Erythroblast (primary cell): ENCODE results near the gene JOSD2.

Experiments used
- GATA1 ChIP-seq: IDR thresholded peaks from 2 replicates; pipeline ENCODE4 v1.6.1; 2011; ENCODE audit warnings: low read depth, mild to moderate bottlenecking, control low read depth, low read length, moderate library complexity
- POLR2A ChIP-seq: IDR thresholded peaks from 2 replicates; pipeline ENCODE4 v1.6.1; 2011; ENCODE audit warnings: mild to moderate bottlenecking, low read length

DNA sequence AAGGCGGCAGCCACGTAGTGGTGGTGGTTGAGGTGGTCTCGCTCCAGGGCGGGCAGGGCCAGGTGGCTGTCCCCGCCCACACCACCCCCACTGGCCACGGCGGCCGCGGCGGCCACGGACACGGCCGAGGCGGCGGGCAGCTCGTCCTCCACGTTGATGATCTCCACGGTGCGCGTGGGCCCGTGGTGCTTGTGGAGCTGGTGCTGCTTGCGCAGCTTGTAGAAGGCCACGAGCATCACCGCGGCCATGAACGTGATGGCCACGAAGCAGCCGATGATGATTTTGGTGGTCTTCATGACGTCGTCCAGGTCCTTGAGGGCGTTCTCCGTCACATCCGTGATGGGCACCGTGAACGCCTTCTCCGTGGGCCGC, 6.7 kb upstream of the JOSD2 start:
- no peak for TF ChIP-seq POLR2A
- TF ChIP-seq GATA1: no peak
